ENCODE measurements around the gene MIOX.
A peak's percentile ranks its signal among the peaks of the same experiment; 100 is the strongest.

MIOX gene

GRCh38 chr22:50469377-50470305, 17.0 kb upstream of the MIOX start:
- H3K27me3 ChIP-seq (ENCODE audit: control insufficient read depth, insufficient read depth, low read length): no peaks in the 10 kb centered on the region
- peaks cover 23% of the 10 kb centered on the region for H3K36me3 ChIP-seq (ENCODE audit: insufficient read depth, low read length)
- no peak overlapping the region for H3K4me3 ChIP-seq (ENCODE audit: low read length)
- peaks cover 40% of the 10 kb centered on the region for H3K4me1 ChIP-seq (ENCODE audit: control insufficient read depth, insufficient read depth, low read length)
- no peaks in the 10 kb centered on the region for H3K9me3 ChIP-seq (replicated peaks; ENCODE audit: low read length)
- H3K4me2 ChIP-seq (ENCODE audit: low read length): peak overlapping the region; percentile 39
- no peak overlapping the region for H3K9ac ChIP-seq (ENCODE audit: low read depth, low read length)

DNA sequence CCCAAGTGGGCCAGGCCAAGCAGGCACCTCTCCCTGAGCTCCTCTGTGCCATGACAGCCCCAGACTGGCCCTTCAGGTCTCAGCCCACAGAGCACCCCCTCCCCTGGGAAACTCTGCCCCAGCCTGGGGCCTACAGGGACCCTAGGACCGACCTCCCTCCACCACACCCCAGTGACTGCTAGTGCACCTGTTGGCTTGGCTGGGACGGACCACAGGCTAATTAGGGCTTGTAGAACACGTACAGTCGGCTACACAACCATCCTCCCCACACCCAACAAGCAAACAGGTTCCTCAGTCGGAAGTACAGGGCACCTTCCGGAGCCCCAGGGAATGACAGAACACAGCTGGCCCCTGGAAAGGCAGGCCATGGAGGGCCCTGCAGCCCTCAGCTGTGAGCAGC, 16.2 kb upstream of the MIOX start:
- no peaks in the 10 kb centered on the region for H3K27me3 ChIP-seq (ENCODE audit: control insufficient read depth, insufficient read depth, low read length)
- H3K36me3 ChIP-seq (ENCODE audit: insufficient read depth, low read length): peaks cover 18% of the 10 kb centered on the region
- no peak overlapping the region for H3K9ac ChIP-seq (ENCODE audit: low read depth, low read length)
- peaks cover 44% of the 10 kb centered on the region for H3K4me1 ChIP-seq (ENCODE audit: control insufficient read depth, insufficient read depth, low read length)
- H3K4me3 ChIP-seq (ENCODE audit: low read length): no peak overlapping the region
- no peaks in the 10 kb centered on the region for H3K9me3 ChIP-seq (replicated peaks; ENCODE audit: low read length)
- peak overlapping the region; percentile 39 for H3K4me2 ChIP-seq (ENCODE audit: low read length)

DNA sequence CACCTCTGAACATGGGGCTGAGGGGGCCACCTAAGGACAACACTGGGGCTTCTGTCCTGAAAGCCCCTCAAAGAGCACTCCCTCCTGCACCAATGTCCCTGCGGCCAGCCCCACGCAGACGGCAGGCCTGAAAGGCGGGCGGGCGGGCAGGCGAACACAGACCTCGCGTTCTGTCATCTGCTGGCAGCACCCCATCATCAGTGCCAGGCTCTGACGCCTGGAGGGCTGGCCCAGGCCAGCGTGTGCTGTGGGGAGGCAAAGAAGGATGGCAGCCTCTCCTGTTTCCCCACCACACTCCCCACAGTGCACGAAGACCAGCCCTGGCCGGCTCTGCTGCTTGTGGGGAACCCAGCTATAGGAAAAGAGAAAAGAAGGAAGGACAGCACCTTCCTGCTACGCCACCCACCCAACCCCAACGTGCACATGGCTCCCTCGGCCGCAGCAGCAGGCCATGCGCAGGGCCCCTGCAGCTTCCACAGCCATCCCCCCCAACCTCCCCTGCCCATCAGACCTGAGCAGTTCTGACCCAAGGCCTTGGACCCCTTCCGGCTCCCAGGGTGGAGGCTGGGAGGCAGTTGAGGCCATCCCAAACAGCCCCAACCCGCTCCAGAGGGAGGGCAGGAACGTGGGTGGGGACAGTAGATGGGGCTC, 15.3 kb upstream of the MIOX start:
- Histone ChIP-seq H3K9ac (ENCODE audit: low read depth, low read length) (no peak overlapping the region), H3K27me3 (ENCODE audit: control insufficient read depth, insufficient read depth, low read length) (no peaks in the 10 kb centered on the region), H3K4me2 (ENCODE audit: low read length) (no peak overlapping the region), H3K4me3 (ENCODE audit: low read length) (no peak overlapping the region), H3K9me3 (replicated peaks; ENCODE audit: low read length) (no peaks in the 10 kb centered on the region), H3K4me1 (ENCODE audit: control insufficient read depth, insufficient read depth, low read length) (peaks cover 46% of the 10 kb centered on the region), H3K36me3 (ENCODE audit: insufficient read depth, low read length) (peaks cover 11% of the 10 kb centered on the region)

DNA sequence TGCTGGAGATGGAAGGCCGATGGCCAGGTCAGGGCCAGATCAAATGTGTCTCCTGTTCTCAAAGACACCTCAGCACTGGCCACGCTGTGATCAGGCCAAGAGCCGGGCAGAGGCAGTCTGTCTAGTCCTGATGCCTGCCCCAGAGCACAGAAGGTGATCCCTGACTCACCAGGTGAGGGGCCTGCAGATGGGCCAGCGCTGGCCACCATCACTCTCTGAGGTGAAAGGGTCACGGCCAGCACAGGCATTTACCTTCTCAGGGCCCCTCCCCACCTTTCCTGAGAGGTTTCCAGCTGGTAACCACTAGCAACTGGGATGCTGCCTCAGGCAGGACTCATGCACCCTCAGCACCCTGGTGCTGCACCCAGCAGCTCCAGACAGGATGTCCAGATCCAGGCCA, 14.7 kb upstream of the MIOX start:
- no peak overlapping the region for H3K4me3 ChIP-seq (ENCODE audit: low read length)
- H3K4me2 ChIP-seq (ENCODE audit: low read length): no peak overlapping the region
- peaks cover 46% of the 10 kb centered on the region for H3K4me1 ChIP-seq (ENCODE audit: control insufficient read depth, insufficient read depth, low read length)
- no peak overlapping the region for H3K9ac ChIP-seq (ENCODE audit: low read depth, low read length)
- no peaks in the 10 kb centered on the region for H3K9me3 ChIP-seq (replicated peaks; ENCODE audit: low read length)
- peaks cover 5% of the 10 kb centered on the region for H3K36me3 ChIP-seq (ENCODE audit: insufficient read depth, low read length)
- H3K27me3 ChIP-seq (ENCODE audit: control insufficient read depth, insufficient read depth, low read length): no peaks in the 10 kb centered on the region

DNA sequence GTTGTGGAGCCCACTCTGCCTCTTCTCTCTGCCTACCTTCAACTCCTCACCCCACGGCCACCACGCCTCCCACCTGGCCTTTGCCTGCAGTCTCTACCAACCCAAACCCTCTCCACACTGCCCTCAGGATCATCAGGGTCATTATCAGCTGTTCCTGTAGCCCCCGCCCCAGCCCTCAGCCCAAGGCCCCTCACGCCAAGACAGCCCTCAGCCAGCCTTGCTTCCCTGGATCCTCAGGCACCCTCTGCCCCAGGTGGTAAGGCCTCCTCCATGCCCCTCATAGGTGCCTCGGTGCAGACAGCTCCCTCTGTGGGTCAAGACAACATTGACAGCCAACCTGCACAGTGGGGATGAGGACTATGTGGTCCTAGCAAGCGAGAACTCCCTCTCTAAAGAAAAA, 13.6 kb upstream of the MIOX start:
- no peaks in the 10 kb centered on the region for H3K36me3 ChIP-seq (ENCODE audit: insufficient read depth, low read length)
- H3K9ac ChIP-seq (ENCODE audit: low read depth, low read length): peak overlapping the region; percentile 86

GRCh38 chr22:50473855-50474671, 12.6 kb upstream of the MIOX start:
- Histone ChIP-seq H3K36me3 (ENCODE audit: insufficient read depth, low read length) (no peaks in the 10 kb centered on the region), H3K9me3 (replicated peaks; ENCODE audit: low read length) (no peaks in the 10 kb centered on the region), H3K9ac (ENCODE audit: low read depth, low read length) (peak overlapping the region; percentile 86), H3K27me3 (ENCODE audit: control insufficient read depth, insufficient read depth, low read length) (no peaks in the 10 kb centered on the region), H3K4me3 (ENCODE audit: low read length) (peak overlapping the region; percentile 87), H3K4me1 (ENCODE audit: control insufficient read depth, insufficient read depth, low read length) (peaks cover 45% of the 10 kb centered on the region), H3K4me2 (ENCODE audit: low read length) (peak overlapping the region; percentile 100)

More for the DNA sequence above, 13.6 kb upstream of the MIOX start:
- peak overlapping the region; percentile 87 for H3K4me3 ChIP-seq (ENCODE audit: low read length)
- no peaks in the 10 kb centered on the region for H3K9me3 ChIP-seq (replicated peaks; ENCODE audit: low read length)
- H3K27me3 ChIP-seq (ENCODE audit: control insufficient read depth, insufficient read depth, low read length): no peaks in the 10 kb centered on the region
- peak overlapping the region; percentile 100 for H3K4me2 ChIP-seq (ENCODE audit: low read length)
- peaks cover 46% of the 10 kb centered on the region for H3K4me1 ChIP-seq (ENCODE audit: control insufficient read depth, insufficient read depth, low read length)

GRCh38 chr22:50474710-50475651, 11.7 kb upstream of the MIOX start, which contains the start of gene SBF1:
Gene SBF1 (minus strand): TSS chr22:50475035. CDS start chr22:50474840, 195 bp downstream.
- Histone ChIP-seq H3K4me1 (ENCODE audit: control insufficient read depth, insufficient read depth, low read length) (peaks cover 36% of the 10 kb centered on the region), H3K9ac (ENCODE audit: low read depth, low read length) (peak within 1 kb of the TSS; percentile 86), H3K4me2 (ENCODE audit: low read length) (peak within 1 kb of the TSS; percentile 100), H3K36me3 (ENCODE audit: insufficient read depth, low read length) (no peaks in the 10 kb centered on the region), H3K27me3 (ENCODE audit: control insufficient read depth, insufficient read depth, low read length) (peaks cover 4% of the 10 kb centered on the region), H3K4me3 (ENCODE audit: low read length) (peak within 1 kb of the TSS; percentile 87), H3K9me3 (replicated peaks; ENCODE audit: low read length) (no peaks in the 10 kb centered on the region)

DNA sequence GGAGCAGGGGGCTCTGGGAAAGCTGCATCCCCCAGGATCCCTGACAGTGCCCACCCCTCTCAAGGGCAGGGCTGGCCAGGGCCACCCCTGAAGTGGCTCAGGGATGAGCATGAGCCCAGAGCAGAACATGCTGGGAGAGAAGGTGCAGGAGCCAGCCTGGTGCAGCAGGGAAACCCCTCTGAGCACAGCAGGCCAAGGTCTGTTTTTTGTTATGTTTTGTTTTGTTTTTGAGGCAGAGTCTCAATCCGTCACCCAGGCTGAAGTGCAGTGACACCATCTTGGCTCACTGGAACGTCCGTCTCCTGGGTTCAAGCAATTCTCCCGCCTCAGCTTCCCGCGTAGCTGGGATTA, 11.0 kb upstream of the MIOX start:
- Histone ChIP-seq H3K4me2 (ENCODE audit: low read length) (peak overlapping the region; percentile 94), H3K4me1 (ENCODE audit: control insufficient read depth, insufficient read depth, low read length) (peaks cover 30% of the 10 kb centered on the region), H3K27me3 (ENCODE audit: control insufficient read depth, insufficient read depth, low read length) (peaks cover 11% of the 10 kb centered on the region), H3K9ac (ENCODE audit: low read depth, low read length) (peak overlapping the region; percentile 86), H3K4me3 (ENCODE audit: low read length) (peak overlapping the region; percentile 87), H3K9me3 (replicated peaks; ENCODE audit: low read length) (no peaks in the 10 kb centered on the region), H3K36me3 (ENCODE audit: insufficient read depth, low read length) (no peaks in the 10 kb centered on the region)

DNA sequence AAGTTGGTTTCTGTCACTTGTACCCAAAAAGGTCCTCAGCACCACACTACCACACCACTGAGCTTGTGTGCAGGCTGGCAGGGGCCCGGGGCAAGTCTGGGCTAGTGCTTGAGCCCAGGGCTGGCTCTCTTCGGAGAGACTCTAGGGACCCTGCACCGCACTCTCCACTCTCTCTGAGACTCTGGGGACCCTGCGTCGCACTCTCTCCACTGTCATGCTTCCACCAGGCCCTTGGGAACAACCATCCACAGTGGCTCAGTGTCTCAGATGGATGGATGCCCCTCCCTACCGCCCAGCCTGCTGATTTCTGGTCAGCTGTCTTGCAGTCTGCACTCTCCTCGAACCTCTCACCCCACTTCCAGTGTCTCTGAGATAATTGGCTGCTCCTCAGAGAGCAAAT, 9.8 kb upstream of the MIOX start:
- H3K9me3 ChIP-seq (replicated peaks; ENCODE audit: low read length): no peaks in the 10 kb centered on the region
- no peaks in the 10 kb centered on the region for H3K36me3 ChIP-seq (ENCODE audit: insufficient read depth, low read length)
- peaks cover 22% of the 10 kb centered on the region for H3K27me3 ChIP-seq (ENCODE audit: control insufficient read depth, insufficient read depth, low read length)
- H3K4me1 ChIP-seq (ENCODE audit: control insufficient read depth, insufficient read depth, low read length): peaks cover 23% of the 10 kb centered on the region
- no peak overlapping the region for H3K4me2 ChIP-seq (ENCODE audit: low read length)
- H3K4me3 ChIP-seq (ENCODE audit: low read length): no peak overlapping the region
- no peak overlapping the region for H3K9ac ChIP-seq (ENCODE audit: low read depth, low read length)

GRCh38 chr22:50477923-50478322, 8.7 kb upstream of the MIOX start:
- Histone ChIP-seq H3K4me1 (ENCODE audit: control insufficient read depth, insufficient read depth, low read length) (peaks cover 24% of the 10 kb centered on the region), H3K4me3 (ENCODE audit: low read length) (no peak overlapping the region), H3K27me3 (ENCODE audit: control insufficient read depth, insufficient read depth, low read length) (peaks cover 28% of the 10 kb centered on the region), H3K36me3 (ENCODE audit: insufficient read depth, low read length) (no peaks in the 10 kb centered on the region), H3K9me3 (replicated peaks; ENCODE audit: low read length) (no peaks in the 10 kb centered on the region), H3K9ac (ENCODE audit: low read depth, low read length) (no peak overlapping the region), H3K4me2 (ENCODE audit: low read length) (no peak overlapping the region)
